ENCODE results near the gene CCL13. TPM values are rescaled to one million over a fixed set of nuclear protein-coding genes. Genes with fewer than 3 reads are reported as not detected.

The CCL13 gene
- total RNA-seq, 1 donor from 2014 or later: not detected

DNA sequence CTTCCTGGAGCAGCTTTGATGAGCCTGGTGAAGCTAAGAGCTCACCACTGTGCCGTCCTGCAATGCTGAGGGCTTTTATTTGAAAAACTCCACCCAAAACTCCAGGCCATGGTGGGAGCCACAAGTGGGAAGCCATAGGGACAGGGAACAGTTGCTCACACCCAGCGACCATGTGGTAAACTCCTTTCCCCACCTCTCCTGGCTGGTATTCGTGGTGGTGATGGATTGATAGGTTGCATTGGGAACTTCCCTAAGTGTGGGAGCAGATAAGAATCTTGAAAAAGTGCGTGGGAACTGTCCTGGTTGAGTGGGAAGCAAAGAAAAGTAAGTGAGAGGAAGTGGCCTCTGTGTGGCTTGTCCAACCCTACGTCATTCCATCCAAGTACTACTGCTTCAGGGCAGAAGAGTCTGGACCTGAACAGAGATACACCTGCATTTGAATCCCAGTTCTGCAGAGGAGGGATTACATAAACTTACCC, 6.9 kb downstream of the CCL13 start, which contains the start of gene CCL1:
CCL1 (minus strand) TSS at position 51 of the 479 bp plus-strand sequence. CDS start 72 bp downstream, outside the sequence.
- no peak for DNase-seq (ENCODE audit: low read depth)

DNA sequence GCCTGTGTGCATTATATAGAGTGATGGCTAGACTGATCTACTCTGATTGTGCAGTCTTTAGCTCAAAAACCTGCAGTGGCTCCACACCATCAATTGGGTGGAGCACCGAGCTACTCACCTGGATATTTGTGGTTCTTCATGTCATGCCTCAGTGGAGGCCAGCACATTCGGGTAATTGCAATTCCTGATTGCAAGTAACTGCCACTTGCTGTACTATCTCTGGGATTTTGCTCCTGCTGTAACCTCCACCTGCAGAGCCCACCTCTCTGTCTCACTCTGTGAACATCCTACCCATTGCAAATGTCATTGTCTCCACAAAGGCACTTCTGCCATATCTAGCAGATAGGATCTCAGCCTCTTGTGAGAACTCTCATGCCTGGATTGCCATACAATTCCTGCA, 8.5 kb downstream of the CCL13 start:
- DNase-seq (ENCODE audit: low read depth): no peak

DNA sequence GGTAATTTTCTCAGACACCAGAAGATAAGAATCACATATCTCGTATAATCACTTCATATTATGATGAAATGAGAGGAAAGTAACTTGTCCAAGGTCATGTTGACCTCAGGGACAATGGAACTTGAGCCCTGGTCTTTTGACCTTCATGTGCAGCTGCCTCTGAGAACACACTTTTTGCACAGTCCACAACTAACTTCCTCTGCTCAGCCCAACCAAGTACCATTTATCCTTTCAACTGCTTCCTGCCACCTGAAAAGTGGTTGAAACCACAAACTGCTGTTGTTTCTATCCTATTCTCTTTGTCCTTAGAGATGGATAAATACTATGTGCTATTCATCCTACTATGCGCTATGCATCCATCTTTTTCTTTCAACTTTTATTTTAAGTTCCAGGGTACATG, 9.1 kb downstream of the CCL13 start:
- no peak for DNase-seq (ENCODE audit: low read depth)

DNA sequence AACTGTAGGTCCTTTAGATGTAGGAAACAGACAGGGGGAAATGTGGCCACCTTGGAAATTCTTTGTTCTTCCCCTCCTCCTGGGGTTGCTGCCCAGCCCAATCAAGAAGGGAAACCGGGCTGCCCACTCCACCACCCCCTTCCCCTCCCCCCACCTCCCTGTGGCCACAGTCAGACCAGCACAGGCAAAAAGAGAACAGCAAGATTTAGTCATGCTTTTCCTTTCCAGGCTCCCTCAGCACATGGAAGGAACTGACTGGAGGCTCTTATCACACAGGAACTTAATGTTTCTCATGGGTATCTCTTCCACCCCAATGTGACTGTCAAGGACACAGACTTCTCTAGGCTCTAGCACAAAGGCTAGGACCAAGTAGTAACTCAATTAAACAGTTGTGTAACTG, 9.7 kb downstream of the CCL13 start:
- DNase-seq (ENCODE audit: low read depth): no peak

DNA sequence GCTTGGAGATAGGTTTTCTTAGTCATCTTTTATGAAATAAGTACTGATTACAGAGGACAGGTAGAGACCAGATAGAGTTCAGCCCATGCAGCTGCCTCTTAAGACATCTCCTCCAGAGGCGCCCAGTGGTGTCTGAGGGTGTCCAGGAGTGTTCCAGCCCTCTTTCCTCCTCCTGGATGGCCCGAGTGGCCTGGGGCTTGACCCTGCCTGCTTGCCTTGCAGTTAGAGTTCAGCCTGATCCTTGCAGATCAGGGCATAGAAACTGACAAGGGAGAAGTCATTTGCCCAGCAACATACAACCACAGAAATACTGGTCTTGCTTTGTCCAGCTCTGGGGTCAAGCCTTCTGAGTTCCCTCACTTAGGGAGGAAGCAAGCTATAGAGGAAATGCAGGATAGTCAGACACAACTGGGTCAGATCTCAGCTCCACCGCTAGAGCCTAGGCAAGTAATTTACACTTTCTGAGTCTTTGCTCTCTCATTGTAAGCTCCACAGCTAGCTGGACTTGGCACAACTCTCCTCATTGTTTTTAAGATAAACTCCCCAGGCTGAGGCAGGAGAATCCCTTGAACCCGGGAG, 10.3 kb downstream of the CCL13 start:
- no peak for DNase-seq (ENCODE audit: low read depth)

DNA sequence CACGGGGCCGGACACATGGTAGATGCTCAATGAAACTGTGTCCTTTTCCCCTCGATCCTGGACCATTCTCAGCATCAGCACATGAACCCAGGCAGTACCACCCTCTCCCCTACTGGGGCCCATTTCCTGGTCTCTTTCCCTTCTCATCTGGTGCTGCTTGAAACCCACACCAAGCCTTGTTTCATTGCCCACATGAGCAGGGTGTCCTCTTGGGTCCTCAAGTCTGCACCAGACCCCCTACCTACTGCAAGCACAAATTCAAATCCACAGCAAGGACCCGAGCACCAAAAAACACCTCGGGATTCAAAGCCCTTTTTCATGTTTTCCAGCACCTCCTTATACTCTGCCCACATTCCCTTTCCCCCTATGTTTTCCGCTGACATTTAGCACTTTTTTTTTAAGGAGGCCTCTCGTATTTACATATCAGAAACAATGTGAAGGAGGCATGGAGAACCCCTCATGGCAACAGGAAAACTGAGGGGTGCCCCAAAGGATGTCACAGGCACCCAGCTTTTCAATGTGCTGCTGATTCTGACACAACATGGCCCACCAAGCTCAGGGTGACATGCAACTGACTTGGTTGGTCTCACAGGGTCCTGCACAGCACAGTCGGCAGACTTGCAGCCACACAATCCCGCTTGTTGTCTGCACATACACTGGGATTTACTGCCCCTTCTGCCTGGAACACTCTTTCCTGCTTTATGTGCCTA, 11.4 kb downstream of the CCL13 start:
- DNase-seq (ENCODE audit: low read depth): no peak

DNA sequence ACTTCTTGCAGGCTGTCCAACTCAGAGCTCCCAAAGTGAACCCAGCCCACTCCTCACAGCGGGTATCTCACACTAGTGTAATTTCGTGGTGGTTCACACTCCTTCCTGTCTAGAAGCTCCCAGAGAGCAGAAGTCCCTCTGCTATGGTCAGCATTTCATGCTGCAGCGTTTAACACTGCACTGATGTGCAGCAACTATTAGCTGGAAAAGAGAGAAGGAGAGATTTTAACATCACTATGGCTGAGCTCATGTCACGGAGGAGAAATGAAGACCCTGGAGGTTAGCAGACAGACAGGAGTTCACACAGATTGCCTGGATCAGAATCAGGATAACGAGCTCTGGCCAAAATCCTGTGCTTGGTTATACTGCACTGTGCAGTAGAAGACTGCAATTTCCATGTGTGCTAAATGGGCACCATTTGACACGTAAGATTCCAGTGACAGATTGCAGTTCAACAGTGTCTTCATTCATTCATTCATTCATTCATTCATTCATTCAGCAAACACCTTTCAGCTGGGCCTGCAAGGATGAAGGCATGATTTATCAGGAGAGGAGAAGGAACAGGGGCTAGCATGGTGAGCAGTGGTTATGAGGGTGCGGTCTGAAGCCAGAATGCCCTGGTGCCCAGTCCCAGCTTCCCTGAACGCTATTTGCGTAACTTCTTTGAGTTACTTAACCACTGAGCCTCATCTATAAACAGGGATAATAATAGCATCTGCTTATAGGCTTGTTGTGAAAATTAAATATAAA, 12.1 kb downstream of the CCL13 start:
- no peak for DNase-seq (ENCODE audit: low read depth)

DNA sequence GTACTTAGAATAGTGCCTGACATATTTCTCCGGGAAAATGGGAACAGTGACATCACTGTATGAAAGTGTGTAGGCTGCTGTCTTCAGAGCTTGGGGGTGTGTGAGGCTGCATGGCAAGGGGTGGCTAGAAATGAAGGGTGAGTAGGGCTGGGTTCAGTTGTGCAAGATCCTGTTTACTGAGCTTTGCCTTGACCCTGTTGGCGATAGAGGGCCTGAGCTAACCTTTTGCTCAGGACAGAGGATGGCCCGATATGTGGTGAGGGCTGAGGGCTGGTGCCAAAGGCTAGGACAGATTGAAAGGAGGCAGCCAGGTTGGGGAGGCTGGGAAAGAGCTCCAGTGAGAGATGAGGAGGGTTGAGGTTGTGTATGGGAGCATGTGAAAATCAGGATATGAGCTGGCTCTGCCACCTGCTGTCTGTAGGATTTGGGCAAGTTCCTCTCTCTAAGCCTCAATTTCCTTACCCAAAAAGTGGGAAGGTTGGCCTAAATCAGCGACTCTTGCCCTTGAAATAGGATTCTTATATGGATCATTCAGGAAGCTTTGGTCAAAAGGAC, 12.7 kb downstream of the CCL13 start:
- DNase-seq (ENCODE audit: low read depth): no peak

DNA sequence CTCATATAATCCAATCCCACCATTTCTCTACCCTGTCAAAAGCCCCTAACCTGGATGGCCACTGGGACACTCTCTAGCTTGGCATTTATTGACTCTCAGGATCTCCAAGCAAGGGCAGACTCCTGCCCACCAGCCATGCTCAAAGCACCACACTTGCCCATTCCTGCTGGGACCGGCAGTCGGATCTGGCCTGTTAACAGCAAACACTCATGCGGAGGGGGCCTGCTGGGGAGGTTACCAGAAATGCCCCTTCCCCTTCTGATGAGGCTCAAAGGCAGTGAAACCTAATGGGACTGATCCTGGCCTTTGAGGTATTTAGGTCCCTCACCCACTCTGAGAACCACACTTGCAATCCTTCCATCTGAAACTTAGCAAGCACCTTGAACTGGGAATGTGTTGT, 13.3 kb downstream of the CCL13 start:
- DNase-seq (ENCODE audit: low read depth): no peak

DNA sequence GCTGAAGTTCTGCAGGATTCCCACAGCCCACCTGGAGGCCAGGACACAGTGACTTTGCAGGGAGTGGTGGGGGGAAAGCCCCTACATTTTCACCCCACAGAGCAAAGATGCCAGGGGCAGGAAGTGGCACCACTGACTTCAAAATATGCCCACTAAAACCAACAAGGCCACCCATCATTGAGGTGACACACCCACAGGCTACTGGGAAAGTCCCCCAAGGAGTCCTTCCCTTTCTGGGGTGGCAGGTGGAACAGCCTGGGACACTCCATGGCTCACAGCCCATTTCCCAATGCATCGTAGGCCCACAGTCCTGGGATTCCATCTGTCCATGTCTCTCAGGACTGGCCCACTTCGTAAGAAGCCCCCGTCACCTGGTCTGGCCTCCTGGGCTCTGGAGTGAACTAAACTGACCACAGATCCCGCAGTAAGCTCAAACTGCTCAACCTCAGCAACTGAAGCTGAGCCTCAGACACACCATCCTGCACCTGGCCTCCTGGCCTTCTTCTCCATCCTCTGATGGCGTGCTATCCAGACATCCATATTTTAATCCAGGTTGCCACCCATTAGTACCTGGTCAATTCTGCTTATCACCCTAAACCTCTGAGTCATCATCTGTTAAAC, 14.2 kb downstream of the CCL13 start:
- no peak for DNase-seq (ENCODE audit: low read depth)

DNA sequence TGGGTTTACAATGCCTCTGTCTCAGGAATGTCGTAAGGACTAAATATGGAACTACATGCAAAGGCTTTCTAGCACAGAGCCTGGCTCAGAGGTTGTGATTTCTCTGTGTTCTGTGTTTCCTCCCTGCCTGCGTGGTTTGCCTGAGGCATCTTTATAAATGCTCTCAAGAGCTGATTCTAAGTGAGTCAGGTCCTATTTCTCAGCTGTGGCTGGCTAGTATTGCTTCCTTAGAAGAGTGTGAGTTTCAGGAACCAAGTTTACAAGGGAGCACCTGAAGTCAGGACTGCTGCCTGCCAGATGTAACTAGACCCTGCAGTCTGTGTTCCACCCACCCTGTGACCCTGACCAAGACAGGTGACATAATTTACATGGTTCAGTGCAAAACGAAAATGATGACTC, 14.7 kb downstream of the CCL13 start:
- DNase-seq (ENCODE audit: low read depth): peak; percentile 7

DNA sequence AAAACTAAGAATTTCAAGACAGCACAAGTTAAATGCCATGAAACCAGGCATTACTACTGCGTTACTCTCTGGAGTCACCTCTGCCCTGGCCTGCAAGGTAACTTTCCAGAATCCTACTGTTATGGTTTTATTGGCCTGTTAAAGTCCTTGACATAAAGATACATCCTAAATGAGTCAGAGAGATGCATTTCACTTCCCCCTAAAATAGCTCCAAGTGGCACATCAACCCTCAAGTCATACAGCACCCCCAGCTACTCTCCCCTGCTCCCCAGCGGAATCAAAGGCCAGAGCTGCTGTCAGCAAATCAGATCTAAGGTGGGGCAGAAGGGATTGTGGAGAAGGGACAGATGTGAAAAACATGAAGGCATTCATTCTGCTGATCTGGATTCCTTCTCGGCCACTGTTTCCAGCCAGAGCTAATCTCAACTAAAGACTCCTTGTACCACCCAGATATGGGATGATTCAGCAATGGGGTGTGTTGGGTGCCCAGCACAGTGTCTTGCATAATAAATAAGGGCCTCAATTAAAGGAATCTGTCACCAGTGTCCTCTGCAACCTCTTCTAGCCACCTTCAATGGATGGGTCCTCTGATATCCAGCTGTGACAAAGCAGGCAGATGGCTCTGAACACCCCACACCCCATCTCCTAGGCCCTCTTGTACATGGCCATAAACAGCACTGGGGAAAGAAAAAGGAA, 15.3 kb downstream of the CCL13 start:
- no peak for DNase-seq (ENCODE audit: low read depth)

DNA sequence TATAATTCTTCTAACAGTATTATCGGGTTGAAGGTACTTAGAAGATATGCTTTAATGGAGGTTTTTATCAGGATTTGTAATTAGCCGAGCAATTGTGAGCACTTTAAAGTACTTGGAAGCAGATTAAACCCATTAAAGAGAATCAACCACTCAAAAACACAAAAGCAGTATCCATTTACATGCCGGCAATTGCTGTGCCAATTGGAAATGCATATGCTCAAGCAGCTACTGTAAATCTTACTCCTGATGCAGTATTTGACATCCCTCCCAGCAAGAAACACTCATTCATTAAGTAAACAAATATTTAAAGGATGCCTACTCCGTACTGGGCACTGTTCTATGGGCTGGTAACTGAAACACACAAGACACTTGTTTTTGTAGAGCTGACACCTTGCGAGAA, 18.2 kb downstream of the CCL13 start:
- DNase-seq (ENCODE audit: low read depth): no peak

DNA sequence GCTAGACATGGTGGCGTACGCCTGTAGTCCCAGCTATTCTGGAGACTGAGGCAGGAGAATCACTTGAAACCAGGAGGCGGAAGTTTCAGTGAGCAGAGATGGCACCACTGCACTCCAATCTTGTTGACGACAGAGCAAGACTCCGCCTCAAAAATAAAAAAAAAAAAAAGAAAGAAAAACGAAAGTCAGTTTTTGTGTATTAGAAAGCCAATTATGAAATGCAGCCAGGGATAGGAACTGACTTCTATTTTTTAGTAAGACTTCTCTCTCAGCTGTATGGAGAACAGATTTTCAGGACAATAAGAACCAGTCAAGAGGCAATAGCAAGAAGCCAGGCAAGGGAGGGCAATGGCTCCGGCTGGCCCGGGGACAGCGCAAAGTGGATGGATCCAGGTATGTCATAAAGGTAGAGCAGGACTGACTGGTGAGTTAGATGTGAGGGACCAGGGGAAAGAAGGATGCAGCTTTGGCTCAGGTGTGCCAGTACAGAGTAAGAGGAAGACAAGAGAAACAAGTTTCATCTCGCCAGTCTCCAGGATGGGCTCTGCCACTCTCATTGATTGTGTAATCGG, 19.2 kb downstream of the CCL13 start:
- no peak for DNase-seq (ENCODE audit: low read depth)

DNA sequence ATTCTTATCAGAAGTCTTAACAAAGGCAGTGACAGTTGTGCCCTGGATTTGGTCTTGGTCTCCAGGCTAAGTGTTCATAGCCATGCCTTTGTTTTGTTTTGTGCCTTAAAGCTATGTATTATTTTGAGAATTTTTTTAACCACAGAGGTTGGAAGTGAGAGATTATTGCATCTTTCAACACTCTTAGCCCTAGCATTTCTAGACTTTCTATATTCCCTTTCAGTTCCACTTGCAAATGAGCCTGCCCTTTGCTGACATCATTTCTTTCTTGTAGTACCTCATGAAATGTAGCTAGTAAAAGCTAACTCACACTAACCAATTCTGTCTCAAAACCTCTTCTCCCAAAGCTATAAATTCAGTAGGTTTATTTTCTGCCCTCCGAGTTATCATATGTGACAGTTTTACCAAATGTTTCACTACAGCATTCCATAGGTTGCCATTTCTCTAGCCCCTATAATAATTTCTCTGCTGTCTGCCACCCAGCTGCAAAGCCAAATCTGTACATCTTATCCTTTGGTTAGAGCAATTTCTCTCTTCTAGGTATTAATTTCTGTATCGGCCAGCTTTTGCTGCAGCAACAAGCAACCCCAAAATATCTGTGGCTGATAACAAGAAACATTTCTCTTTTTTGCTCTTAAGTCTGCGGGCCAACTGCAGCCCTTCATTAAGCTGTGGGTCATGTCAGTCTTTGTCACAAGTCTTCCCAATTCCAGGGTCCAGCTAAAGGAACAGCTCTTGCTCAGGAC, 21.0 kb downstream of the CCL13 start:
- no peak for DNase-seq (ENCODE audit: low read depth)

DNA sequence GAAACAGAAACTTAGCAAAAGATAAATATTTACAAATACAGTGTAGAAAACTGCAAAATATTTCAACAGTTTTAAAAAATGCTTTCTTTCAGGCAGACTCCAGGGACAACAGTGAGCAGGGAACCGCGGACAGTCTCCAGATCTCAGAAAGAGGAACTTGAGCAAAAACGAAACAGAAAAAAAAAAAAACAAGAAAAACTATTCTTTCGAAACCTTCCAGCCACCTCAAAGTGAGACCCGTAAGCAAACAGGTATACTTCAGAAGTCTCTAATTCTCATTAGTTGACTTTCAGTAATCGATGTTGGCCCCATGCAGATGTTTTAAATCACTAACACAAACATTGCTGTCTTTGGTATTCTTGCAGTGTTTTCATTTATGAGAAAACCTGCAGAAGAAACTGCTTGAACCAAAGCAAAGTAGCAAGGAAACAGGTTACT, 22.4 kb downstream of the CCL13 start:
- no peak for DNase-seq (ENCODE audit: low read depth)

DNA sequence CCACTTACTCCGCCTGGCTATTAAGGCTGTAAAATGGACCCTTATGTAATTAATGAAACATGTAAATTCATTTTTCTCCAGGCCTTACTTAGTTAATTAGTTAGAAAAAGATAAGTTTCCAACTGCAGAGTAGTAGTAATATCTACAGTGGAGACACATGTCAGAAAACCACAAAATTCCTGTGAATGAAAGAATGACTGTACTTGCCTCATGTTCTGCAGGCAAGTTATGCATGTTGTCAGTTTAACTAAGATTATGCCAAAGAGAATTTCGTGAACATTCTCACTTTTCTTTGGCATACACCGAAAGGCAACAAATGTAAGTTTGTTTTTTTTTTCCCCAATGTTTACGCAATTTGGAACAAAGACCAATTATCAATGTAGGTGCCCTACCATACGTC, 23.6 kb downstream of the CCL13 start:
- DNase-seq (ENCODE audit: low read depth): no peak

DNA sequence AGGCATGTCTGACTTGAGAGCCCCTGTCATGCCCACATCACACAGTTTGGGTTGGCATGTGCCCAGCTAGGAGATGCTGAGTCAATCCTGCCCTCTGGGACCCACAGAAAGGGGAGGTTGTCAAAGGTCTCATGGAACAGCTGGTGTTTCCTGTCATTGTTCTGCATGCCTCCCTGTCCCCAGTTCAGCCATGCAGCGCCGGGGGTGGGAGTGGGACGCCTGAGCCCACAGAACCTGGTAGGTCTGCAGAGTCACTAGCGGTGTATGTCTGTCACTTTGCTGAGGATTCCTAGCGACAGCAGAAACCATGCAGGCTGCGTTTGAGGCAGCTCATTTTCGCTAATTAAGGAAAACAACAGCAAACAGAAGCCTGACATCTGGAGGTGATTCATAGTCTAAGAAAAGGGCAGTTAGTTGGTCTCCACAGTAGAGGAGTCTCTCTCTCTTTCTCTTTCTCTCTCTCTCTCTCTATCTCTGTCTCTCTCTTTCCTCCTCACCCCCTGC, 26.4 kb downstream of the CCL13 start:
- DNase-seq (ENCODE audit: low read depth): no peak

DNA sequence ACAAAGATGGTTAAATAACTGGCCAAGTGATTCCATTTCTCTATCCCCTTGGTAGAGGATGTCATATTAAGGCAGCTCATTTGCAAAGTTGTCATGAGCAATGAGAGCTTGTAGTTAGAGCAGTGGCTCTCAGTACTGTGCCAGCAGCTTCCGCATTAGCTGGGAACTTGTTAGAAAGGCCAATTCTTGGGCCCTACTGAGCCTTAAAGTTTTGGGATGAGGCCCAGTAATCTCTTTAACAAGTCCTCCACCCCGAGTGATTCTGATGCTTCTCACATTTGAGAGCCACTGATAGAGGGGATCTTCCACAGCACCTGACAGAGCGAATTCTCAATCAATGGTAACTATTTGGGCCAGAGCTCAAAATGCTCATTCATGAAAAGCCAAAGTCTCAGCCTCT, 26.9 kb downstream of the CCL13 start:
- DNase-seq (ENCODE audit: low read depth): no peak

DNA sequence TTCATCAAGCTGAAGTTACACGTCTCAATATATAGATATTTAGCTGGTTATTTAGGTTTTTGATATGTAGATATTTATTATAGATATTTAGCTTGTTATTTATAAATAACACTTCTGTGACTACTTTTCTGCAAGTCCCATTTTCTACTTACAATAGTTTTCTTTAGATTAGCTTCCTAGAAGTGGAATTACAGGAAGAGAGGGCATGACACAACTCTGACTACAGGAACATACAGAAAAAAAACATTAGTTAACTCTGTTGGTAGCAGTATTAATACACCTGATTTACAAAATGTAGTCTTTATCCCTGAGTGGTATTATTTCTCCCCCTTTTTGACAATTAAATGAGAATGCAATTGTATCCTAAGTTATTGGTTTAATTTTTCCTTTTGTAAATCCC, 28.0 kb downstream of the CCL13 start:
- no peak for DNase-seq (ENCODE audit: low read depth)
